ENCODE results near the gene SEPTIN7. TPM values are rescaled to one million over a fixed set of nuclear protein-coding genes. Genes with fewer than 3 reads are reported as not detected.

SEPTIN7 gene
- total and polyA plus RNA-seq, 2 of the 4 experiments (the other 2 are of a cell fraction): 150 to 239 TPM

- Histone ChIP-seq H3K4me2 (ENCODE audit: low read depth, low read length) (no peak overlapping the region), H3K9ac (ENCODE audit: low read depth, low read length) (no peak overlapping the region), H2BK5ac (ENCODE audit: low read depth, low read length, poor library complexity, severe bottlenecking) (peak overlapping the region; percentile 4), H3K9me3 (ENCODE audit: control insufficient read depth, insufficient read depth, low read length) (no peaks in the 10 kb centered on the region), H3K14ac (replicated peaks; ENCODE audit: low read depth, low read length) (no peak overlapping the region), H2BK120ac (ENCODE audit: low read depth, low read length) (no peak overlapping the region), H2BK15ac (ENCODE audit: low read depth, low read length) (no peak overlapping the region), H2AK5ac (ENCODE audit: low read depth, low read length) (no peak overlapping the region), H3K4ac (ENCODE audit: low read depth, low read length) (no peak overlapping the region), H2AK9ac (replicated peaks; ENCODE audit: low read depth, low read length, poor library complexity) (no peak overlapping the region), H4K8ac (ENCODE audit: low read depth in 2 of 2, low read length in 2 of 2) (no peak overlapping the region), H2BK20ac (ENCODE audit: low read depth, low read length) (no peak overlapping the region), H4K20me1 (ENCODE audit: insufficient read depth, low read length) (no peaks in the 10 kb centered on the region), H3K4me3 (ENCODE audit: insufficient read depth, low read depth, low read length) (no peak overlapping the region), H3K18ac (ENCODE audit: low read depth, low read length) (peak overlapping the region; percentile 75), H3K23ac (ENCODE audit: low read depth, low read length) (no peak overlapping the region), H4K5ac (ENCODE audit: low read depth, low read length) (no peak overlapping the region; the same call in 1 of the 2 replicates), H3K9me1 (ENCODE audit: insufficient read depth, low read length) (peaks cover 6% of the 10 kb centered on the region), H3K4me1 (ENCODE audit: control insufficient read depth, insufficient read depth, low read length) (peaks cover 22% of the 10 kb centered on the region), H3K79me1 (ENCODE audit: low read depth in 1 of 2, low read length in 2 of 2) (no peaks in the 10 kb centered on the region), H2AFZ (replicated peaks; ENCODE audit: low read length, poor library complexity) (no peak overlapping the region), H4K91ac (ENCODE audit: insufficient read depth, low read depth, low read length) (peak overlapping the region; percentile 2; the same call in 1 of the 2 replicates), H3K36me3 (ENCODE audit: control insufficient read depth, insufficient read depth, low read length) (no peaks in the 10 kb centered on the region), H3K27me3 (ENCODE audit: control insufficient read depth, insufficient read depth, low read length) (no peaks in the 10 kb centered on the region), H3K27ac (ENCODE audit: insufficient read depth, low read length) (no peak overlapping the region), H3K56ac (ENCODE audit: extremely low read depth, insufficient read depth, low read length) (no peak overlapping the region)
- ATAC-seq (ENCODE audit: low read depth) (no peak), DNase-seq (no peak)
- WGBS, 2 experiments (ENCODE audit: extremely low coverage in 2 of 2, insufficient read length in 1 of 2): no CpG with 5 or more reads among the region's 2 CpGs
- dilution Hi-C loops (cut with HindIII; ENCODE audit: low sequenced_read_pairs, unreplicated experiment): no loop called here
- no TSS peak for BruUV-seq (replicated peaks)
- intact Hi-C loops (cut with micrococcal nuclease): no loop called here
- ChIA-PET POLR2A (ENCODE audit: unreplicated experiment) (no interaction called here), CTCF (no interaction called here)
- TF ChIP-seq CHD1 (IDR thresholded peaks at IDR 0.05; ENCODE audit: low read depth, low read length) (no peak), SMC3 (IDR thresholded peaks at IDR 0.05; ENCODE audit: low read depth, low read length) (no peak), CTCF (conservative IDR thresholded peaks at IDR 0.05; ENCODE audit: low read depth, low read length) (no peak), MAZ (IDR thresholded peaks at IDR 0.05; ENCODE audit: borderline replicate concordance, low read depth, low read length) (no peak), ELK1 (IDR thresholded peaks at IDR 0.05; ENCODE audit: borderline replicate concordance, low read depth, low read length) (no peak), USF2 (IDR thresholded peaks at IDR 0.05; ENCODE audit: low read depth, low read length) (no peak), MAFK (IDR thresholded peaks at IDR 0.05; ENCODE audit: low read depth, low read length) (no peak), NFE2L2 (IDR thresholded peaks at IDR 0.05; ENCODE audit: low read depth, low read length) (no peak), MXI1 (IDR thresholded peaks at IDR 0.05; ENCODE audit: borderline replicate concordance, low read depth, low read length) (no peak), FOS (IDR thresholded peaks at IDR 0.05; ENCODE audit: low read depth, low read length) (no peak), RFX5 (IDR thresholded peaks at IDR 0.05; ENCODE audit: low read depth, low read length) (no peak), POLR2A (IDR thresholded peaks at IDR 0.05; ENCODE audit: low read depth, low read length) (no peak), BHLHE40 (IDR thresholded peaks at IDR 0.05; ENCODE audit: low read depth, low read length) (no peak), RAD21 (IDR thresholded peaks at IDR 0.05; ENCODE audit: low read length) (no peak), RCOR1 (IDR thresholded peaks at IDR 0.05; ENCODE audit: insufficient replicate concordance, low read length) (no peak), CEBPB (IDR thresholded peaks at IDR 0.05; ENCODE audit: low read depth, low read length) (no peak)
- in situ Hi-C loops (cut with MboI; ENCODE audit: low sequenced_read_pairs): no loop called here
Measured at GRCh38 chr7:35758421-35758820, 42.4 kb upstream of the SEPTIN7 start.
